Stimulated activated CD4-positive, alpha-beta T cell treated with anti-CD3 and anti-CD28 coated beads, Interleukin-4, amount 100 ng/mL, for 48 hours (primary cell): ENCODE results near the gene S100A9.
"Not testable (repeated sequence)": the region's sequence is repeated elsewhere in the genome, so short reads cannot be mapped to it uniquely, and the experiment has no call there.

Experiments
- DNase-seq, 2 donors: peaks; one replicate each; pipeline ENCODE4 v3.0.0-alpha.2; 2020; ENCODE audit warnings: low read depth in 2 of 2

The S100A9 gene

DNA sequence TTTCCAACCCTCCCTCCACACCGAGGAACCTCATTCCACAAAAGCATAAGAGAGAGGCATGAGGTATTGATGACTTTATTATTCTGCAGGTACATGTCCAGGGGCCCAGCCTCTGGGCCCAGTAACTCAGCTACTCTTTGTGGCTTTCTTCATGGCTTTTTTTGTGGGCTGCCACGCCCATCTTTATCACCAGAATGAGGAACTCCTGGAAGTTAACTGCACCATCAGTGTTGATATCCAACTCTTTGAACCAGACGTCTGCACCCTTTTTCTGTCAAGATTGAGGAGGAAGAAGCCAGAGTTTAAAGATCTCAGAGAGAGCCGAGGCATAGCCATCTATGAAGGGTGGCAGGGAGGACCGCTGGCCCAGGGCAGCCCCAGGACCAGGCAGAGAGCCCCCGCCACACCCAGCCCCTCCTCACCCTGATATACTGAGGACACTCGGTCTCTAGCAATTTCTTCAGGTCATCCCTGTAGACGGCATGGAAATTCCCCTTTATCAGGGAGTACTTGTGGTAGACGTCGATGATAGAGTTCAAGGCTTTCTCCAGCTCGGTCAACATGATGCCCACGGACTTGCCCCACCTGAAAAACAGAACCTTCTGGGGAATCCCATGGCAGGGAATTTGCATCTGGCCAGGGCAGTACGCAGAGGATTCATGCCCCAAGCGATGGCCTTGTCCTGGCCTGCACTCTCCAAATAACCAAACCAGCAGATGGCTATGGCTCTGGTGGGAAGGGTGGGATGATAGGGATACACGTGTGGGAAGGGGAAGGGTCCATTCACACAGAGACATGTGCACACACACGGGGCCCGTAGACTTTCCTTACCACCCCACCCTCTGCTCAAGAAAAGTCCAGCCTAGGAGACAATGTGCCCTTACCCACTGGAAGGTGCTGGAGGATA, 32.6 kb downstream of the S100A9 start:
- DNase-seq = no peak

- no peak for DNase-seq
These were observed 33.5 kb downstream of the S100A9 start, which contains the start of gene S100A8 for GRCh38 chr1:153390938-153391710. TSS of gene S100A8 (minus strand) at chr1:153391073. CDS start at chr1:153390535, 538 bp downstream.

DNA sequence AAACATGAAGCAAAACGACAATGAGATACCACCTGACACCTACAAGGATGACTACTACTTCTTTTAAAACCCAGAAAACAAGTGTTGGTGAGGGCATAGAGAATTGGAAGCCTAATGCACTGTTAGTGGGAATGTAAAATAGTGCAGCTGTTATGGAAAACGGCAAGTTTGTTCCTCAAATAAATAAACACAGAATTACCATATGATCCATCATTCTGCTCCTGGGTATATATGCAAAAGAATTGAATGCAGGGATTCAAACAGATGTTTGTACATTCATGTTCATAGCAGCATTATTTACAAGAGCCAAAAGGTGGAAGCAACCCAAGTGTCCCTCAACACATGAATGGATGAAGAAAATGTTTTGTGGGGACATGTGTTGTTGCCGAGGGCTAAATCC, 34.6 kb downstream of the S100A9 start:
- no peak for DNase-seq

DNA sequence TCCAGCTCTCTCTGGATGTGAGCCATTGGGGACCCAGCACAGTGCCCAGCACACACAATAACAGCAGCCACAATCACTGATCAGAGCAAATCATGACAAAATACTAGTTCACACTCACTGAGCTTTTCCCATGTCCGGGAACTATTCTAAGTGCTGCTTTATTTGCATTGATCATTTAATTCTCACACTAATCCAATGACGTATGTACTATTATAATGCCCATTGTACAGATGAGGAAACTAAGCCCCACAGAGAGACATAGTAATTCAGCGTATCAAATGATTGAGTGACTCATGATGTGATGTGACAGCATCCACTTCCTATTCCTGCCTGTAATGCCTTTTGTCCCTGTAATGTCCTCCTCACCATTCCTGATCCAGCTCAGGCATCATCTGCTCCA, 35.2 kb downstream of the S100A9 start:
- no peak for DNase-seq

- no peak for DNase-seq
These were observed 36.3 kb downstream of the S100A9 start for GRCh38 chr1:153393926-153394325.

DNA sequence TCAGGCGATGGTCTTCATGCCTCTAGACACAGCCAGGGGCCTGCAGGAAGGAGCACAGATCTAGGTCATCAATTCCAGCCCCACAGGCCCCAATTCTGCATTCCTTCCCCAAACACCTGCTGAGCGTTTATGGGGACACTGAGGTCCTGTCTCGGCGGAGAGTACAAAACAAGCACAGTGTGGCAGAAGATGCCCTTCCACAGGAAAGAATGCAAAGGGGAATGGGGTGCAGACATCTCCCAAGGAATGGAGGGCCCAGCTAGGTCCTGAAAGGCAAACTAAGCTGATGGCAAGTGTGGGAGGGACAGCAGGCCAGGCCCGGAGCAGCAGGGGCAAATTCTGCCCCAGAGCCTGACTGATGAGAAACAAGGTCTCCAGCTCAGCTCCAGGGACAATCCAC, 36.7 kb downstream of the S100A9 start:
- no peak for DNase-seq

DNA sequence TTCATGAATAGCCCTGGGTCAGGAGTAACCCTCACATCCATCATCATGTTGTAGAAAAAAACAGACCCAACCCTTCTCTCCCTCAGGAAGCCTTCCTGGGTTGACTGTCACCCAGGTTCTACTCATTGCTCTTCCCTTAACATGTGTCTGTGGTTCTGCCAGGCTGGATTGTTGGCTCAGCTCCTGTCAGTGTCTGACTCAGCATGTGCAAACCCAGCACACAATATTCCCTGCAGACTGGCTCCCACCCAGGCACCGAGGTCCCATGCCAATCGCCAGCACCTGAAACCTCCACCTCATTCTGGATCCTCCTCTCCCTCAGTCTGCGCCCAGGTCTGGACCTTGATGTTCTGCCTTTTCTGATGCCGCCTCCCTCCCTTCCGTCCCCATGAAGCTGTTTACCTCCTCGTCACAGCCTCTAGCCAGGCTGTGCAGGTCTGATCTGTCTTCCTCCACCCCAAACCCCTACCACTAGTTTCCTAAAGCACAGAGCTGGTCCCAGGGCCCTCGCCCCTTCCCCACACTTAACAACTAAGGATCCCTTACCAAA, 37.6 kb downstream of the S100A9 start:
- no peak for DNase-seq

DNA sequence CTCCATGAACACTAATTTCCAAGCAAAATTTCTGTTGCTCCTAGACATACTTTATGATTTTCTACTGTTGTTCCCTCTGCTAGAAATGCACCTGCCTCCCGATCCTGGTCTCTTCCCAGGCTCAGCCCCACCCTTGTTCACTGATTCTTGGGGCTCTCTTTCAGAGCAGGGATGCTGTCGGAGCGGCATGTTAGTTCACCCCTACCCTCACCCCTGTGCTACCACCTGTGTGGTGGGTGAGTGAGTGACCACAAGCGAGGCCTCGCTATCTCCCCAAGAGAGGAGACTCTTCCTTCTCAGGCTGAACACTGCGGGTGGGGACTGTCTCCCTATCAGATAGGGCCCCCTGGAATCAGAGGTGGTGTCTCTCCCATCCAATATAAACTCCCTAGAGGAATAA, 38.1 kb downstream of the S100A9 start:
- no peak for DNase-seq

DNA sequence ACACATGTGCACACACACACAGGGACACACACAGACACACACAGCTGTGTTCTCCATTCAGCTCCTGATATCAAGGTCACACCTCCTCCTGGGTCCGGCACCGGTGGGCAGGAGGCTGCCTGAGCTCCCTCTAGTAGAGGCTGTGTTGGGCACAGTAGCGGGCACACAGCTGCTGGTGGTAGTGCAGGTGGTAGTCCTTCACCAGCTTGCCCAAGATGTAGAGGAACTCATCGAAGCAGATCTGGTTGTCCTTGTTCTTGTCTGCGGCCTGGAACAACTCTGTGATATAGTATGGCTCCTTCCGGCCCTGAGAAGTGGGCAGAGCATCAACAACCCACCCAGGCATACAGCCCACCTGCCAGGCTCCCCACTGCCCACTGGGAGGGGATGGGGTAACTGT, 38.8 kb downstream of the S100A9 start:
- no peak for DNase-seq

- no peak for DNase-seq
These were observed 39.6 kb downstream of the S100A9 start for GRCh38 chr1:153397051-153397923.

DNA sequence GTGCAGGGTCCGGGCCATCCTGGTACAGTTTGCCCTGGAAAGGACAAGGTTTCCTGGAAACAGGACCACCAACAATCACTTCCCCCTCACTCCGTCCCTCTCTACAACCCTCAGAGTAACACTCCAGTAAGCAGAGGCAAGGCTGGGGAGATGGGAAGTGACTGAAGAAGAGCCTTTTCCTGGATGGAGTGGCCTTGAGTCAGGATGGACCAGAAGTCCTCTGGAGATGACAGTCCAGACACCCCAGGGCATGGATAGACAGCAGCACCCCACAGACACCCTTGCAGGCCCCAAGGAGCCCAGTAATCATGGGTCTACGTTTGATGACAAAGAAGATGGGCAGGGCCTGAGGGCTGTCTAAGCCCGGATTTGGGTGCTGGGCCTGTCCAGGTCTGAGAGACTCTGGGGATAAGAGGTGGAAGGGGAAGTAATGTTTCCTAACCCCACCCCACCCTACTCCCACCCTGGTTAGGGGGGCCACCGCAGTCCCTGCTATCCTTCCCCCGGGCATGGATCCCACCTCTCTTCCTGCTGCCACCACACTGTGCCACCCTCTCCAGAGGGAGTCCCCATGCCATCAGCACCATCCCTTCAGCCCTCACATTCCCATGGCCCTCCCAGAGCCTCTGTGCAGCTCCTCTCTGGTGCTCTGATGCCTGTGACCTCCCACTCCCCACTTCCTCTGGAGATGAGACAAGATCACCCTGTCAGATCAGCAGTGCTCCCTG, 40.4 kb downstream of the S100A9 start:
- no peak for DNase-seq

DNA sequence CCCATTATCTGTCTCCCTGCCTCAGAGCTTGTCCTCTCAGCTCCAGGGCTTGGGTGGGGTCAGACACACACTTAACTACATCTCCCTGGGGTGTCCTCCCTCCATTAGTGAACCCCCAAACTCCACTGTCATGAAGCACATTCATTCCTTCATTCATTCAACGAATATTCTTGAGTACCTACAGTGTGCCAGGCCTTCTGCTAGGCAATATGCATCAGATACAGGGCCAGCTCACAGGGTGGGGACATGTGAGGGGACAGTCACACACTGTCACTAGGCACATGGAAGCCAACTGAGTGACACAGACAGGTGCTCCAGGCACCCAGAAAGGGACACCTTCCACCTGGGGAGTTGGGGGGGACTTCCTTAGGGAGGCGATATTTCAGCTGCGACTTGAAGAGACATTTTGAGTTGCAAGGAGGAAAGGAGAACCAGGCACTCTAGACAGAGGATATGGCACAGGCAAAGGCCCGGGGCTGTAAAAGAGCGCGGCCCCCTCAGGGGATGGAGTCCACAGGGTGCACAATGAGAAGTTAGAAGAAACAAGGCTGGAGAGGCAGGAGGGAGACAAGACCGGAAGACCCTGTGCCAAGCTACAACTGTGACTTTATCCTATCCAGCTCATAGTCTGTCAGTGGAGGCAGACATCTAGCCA, 41.9 kb downstream of the S100A9 start:
- no peak for DNase-seq

DNA sequence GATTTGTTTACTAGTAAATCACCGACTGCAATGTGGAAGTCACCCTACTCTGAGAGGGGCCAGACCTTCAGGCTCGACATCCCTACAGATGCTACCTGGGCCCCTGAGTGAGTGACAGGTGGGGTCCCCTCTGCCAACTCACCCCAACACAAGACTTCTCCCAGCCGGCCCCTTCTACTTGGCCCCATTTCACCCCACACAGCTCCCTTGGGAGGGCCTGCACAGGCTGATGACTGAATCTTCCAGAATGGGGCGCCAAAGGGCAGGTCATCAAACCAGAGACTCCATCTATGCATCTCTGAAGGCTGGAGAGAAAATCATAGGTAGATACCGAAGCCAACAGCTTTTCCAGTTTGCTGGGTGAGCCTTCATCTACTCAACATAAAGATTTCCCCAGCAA, 42.6 kb downstream of the S100A9 start:
- no peak for DNase-seq

DNA sequence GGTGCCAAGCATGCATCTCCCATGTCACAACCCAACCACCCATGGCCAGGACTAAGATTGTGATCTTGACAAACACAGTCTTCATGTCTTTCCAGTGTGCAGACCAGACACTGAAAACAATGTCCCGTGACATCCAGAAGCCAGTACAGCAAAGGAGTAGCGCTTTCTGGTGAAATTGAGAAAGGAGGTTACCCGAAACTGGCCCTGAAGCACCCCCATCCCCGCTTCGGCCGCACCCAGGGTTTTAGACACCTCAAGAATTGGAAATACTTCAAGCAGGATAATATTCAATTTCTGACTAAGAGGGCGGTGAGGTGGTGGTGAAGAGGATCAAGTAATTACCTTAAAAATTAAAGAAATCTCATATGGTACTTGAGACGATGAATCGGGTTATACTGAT, 43.8 kb downstream of the S100A9 start:
- no peak for DNase-seq

- no peak for DNase-seq
These were observed 44.6 kb downstream of the S100A9 start for GRCh38 chr1:153402226-153402625.

GRCh38 chr1:153403421-153404085, 45.9 kb downstream of the S100A9 start:
- DNase-seq = no peak

- no peak for DNase-seq
These were observed 46.5 kb downstream of the S100A9 start for GRCh38 chr1:153404086-153404635.

DNA sequence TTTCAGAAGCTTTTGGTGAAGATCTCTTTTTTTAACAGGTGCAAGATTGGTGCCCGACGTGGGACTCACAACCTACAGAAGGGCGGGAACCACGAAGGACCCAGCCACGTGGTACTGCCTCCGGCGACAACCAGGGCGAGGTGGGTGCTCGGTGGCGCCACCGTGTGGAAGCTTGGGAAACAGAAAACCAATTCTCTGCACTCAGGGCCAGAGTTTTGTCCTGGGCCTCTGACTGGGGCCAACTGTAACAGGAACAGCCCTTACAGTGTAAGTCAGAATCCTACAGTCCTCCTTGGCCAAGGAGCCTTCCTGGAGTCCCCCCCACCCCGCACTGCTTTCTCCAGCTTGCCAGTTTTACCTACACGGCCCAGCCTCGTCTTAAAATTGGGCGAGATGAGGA, 47.1 kb downstream of the S100A9 start:
- DNase-seq = peak; percentile 52 to 60

- not testable (repeated sequence) for DNase-seq
These were observed 48.4 kb downstream of the S100A9 start for GRCh38 chr1:153405825-153406599.
